Measurements from ENCODE around the gene MYCBPAP.

The MYCBPAP gene

DNA sequence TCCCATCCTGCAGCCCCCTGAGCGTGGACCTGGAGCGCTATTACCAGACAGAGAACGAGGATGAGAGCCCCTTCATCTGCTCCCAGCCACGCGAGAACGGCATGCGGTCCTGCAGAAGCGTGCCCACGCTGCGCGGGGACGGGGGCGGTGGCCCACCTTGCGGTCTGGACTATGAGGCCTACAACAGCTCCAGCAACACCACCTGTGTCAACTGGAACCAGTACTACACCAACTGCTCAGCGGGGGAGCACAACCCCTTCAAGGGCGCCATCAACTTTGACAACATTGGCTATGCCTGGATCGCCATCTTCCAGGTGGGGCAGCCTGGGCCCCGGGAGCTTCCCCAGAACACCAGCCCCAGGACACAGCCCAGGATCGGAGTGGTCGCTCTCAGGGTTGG, 64.3 kb downstream of the MYCBPAP start:
- DNase-seq (ENCODE audit: low spot score in 2 of 2) (no peak), ATAC-seq (ENCODE audit: low read depth) (no peak)
- H3K4me3 Mint-ChIP-seq, result no peak overlapping the region
- H3K27ac Mint-ChIP-seq, result no peak overlapping the region
- H3K4me1 Mint-ChIP-seq, result peaks cover 2% of the 10 kb centered on the region
- no peaks in the 10 kb centered on the region for H3K9me3 Mint-ChIP-seq
- peaks cover 33% of the 10 kb centered on the region for H3K27me3 Mint-ChIP-seq
- no peaks in the 10 kb centered on the region for H3K36me3 Mint-ChIP-seq

GRCh38 chr17:50573866-50574611, 65.8 kb downstream of the MYCBPAP start:
- ATAC-seq (ENCODE audit: low read depth), result no peak
- no peaks in the 10 kb centered on the region for H3K36me3 Mint-ChIP-seq
- H3K9me3 Mint-ChIP-seq, result no peaks in the 10 kb centered on the region
- H3K27me3 Mint-ChIP-seq, result peaks cover 31% of the 10 kb centered on the region
- no peak overlapping the region for H3K27ac Mint-ChIP-seq
- no peak for DNase-seq (ENCODE audit: low spot score in 2 of 2)
- peaks cover 3% of the 10 kb centered on the region for H3K4me1 Mint-ChIP-seq
- H3K4me3 Mint-ChIP-seq, result no peak overlapping the region

DNA sequence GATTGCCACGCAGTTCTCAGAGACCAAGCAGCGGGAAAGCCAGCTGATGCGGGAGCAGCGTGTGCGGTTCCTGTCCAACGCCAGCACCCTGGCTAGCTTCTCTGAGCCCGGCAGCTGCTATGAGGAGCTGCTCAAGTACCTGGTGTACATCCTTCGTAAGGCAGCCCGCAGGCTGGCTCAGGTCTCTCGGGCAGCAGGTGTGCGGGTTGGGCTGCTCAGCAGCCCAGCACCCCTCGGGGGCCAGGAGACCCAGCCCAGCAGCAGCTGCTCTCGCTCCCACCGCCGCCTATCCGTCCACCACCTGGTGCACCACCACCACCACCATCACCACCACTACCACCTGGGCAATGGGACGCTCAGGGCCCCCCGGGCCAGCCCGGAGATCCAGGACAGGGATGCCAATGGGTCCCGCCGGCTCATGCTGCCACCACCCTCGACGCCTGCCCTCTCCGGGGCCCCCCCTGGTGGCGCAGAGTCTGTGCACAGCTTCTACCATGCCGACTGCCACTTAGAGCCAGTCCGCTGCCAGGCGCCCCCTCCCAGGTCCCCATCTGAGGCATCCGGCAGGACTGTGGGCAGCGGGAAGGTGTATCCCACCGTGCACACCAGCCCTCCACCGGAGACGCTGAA, 67.5 kb downstream of the MYCBPAP start:
- Mint-ChIP-seq H3K27ac (no peak overlapping the region), H3K4me3 (no peak overlapping the region), H3K27me3 (peaks cover 30% of the 10 kb centered on the region), H3K9me3 (no peaks in the 10 kb centered on the region), H3K4me1 (peaks cover 3% of the 10 kb centered on the region), H3K36me3 (no peaks in the 10 kb centered on the region)
- ATAC-seq (ENCODE audit: low read depth) (no peak), DNase-seq (ENCODE audit: low spot score in 2 of 2) (no peak)

GRCh38 chr17:50576864-50577263, 68.6 kb downstream of the MYCBPAP start:
- no peak for DNase-seq (ENCODE audit: low spot score in 2 of 2)
- Mint-ChIP-seq H3K4me3 (no peak overlapping the region), H3K4me1 (peaks cover 3% of the 10 kb centered on the region), H3K27me3 (peaks cover 30% of the 10 kb centered on the region), H3K27ac (no peak overlapping the region), H3K9me3 (no peaks in the 10 kb centered on the region), H3K36me3 (no peaks in the 10 kb centered on the region)
- ATAC-seq (ENCODE audit: low read depth), result no peak

DNA sequence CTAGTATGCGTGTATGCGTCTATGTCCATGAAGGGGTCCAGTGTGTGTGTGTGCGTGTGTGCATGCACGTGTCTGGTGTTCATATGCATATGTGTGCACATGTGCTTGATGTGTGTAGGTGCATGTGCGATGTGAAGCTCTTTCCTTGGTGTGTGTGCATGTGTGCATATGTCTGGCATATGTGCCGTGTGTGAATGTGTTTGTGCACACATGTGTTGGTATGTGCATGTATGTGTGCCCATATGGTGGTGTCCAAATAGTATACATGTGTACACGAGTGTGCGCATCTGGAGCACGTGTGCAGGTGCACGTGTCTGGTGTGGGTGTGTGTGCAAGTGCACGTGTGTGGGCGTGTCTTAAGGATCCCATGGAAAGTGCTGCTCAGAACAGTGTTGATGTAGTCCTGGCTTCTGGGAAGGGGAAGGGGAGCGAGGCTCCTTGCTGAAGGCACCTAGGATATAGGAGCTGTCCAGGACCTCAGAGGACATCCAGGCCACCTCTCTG, 69.3 kb downstream of the MYCBPAP start:
- DNase-seq (ENCODE audit: low spot score in 2 of 2), result no peak
- H3K4me1 Mint-ChIP-seq, result peaks cover 3% of the 10 kb centered on the region
- no peaks in the 10 kb centered on the region for H3K36me3 Mint-ChIP-seq
- H3K27ac Mint-ChIP-seq, result no peak overlapping the region
- ATAC-seq (ENCODE audit: low read depth), result no peak
- no peak overlapping the region for H3K4me3 Mint-ChIP-seq
- H3K9me3 Mint-ChIP-seq, result no peaks in the 10 kb centered on the region
- H3K27me3 Mint-ChIP-seq, result peaks cover 35% of the 10 kb centered on the region

DNA sequence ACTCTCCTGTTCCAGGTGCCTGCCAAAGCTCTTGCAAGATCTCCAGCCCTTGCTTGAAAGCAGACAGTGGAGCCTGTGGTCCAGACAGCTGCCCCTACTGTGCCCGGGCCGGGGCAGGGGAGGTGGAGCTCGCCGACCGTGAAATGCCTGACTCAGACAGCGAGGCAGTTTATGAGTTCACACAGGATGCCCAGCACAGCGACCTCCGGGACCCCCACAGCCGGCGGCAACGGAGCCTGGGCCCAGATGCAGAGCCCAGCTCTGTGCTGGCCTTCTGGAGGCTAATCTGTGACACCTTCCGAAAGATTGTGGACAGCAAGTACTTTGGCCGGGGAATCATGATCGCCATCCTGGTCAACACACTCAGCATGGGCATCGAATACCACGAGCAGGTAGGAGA, 69.9 kb downstream of the MYCBPAP start:
- no peaks in the 10 kb centered on the region for H3K9me3 Mint-ChIP-seq
- ATAC-seq (ENCODE audit: low read depth) (no peak), DNase-seq (ENCODE audit: low spot score in 2 of 2) (no peak)
- peaks cover 3% of the 10 kb centered on the region for H3K4me1 Mint-ChIP-seq
- peaks cover 37% of the 10 kb centered on the region for H3K27me3 Mint-ChIP-seq
- H3K4me3 Mint-ChIP-seq, result no peak overlapping the region
- H3K36me3 Mint-ChIP-seq, result no peaks in the 10 kb centered on the region
- H3K27ac Mint-ChIP-seq, result no peak overlapping the region

DNA sequence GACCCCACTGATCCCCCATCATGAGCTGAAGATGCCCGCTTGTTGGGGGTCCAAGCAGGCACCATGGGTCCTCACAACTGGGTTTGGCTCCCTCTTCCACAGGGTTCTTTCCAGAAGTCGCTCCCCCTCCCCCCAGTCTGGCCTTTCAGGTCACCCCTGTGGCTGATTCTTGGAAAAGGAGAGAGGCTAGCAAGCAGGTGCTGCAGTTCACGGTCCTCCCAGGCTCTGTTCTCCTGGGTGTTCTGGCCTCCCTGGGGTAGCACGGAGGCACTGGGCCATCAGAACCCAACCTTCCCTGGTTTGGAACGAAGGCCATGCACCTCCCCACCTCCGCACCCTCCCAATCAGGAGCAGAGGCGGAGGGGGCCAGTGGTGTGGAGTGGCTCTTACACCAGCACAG, 71.2 kb downstream of the MYCBPAP start:
- H3K27ac Mint-ChIP-seq, result no peak overlapping the region
- ATAC-seq (ENCODE audit: low read depth) (no peak), DNase-seq (ENCODE audit: low spot score in 2 of 2) (no peak)
- H3K36me3 Mint-ChIP-seq, result no peaks in the 10 kb centered on the region
- H3K9me3 Mint-ChIP-seq, result no peaks in the 10 kb centered on the region
- peaks cover 3% of the 10 kb centered on the region for H3K4me1 Mint-ChIP-seq
- no peak overlapping the region for H3K4me3 Mint-ChIP-seq
- peaks cover 43% of the 10 kb centered on the region for H3K27me3 Mint-ChIP-seq

DNA sequence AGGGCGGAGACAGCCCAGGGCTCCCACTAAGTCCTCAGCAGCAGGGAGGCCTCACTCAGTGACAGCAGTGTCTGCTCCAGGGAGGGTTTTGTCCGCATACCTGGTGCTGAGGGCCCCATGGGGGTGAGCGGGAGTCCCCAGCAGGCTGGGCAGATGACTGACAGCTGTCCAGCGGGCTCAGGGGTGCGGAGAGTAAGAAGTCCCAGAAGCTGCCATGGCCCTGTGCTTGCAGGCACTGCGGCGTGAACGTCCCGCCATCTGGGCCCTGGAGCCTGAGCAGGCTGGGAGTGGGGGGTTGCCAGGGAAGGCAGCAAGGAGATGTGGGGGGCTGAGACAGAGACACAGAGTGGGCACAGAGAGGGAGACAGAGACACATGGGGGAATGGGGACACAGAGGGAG, 72.4 kb downstream of the MYCBPAP start:
- H3K4me3 Mint-ChIP-seq, result no peak overlapping the region
- ATAC-seq (ENCODE audit: low read depth) (no peak), DNase-seq (ENCODE audit: low spot score in 2 of 2) (no peak)
- H3K4me1 Mint-ChIP-seq, result peaks cover 3% of the 10 kb centered on the region
- H3K36me3 Mint-ChIP-seq, result no peaks in the 10 kb centered on the region
- H3K9me3 Mint-ChIP-seq, result no peaks in the 10 kb centered on the region
- peaks cover 41% of the 10 kb centered on the region for H3K27me3 Mint-ChIP-seq
- H3K27ac Mint-ChIP-seq, result no peak overlapping the region
